ENCODE data around the gene CD83. TPM values are rescaled to one million over a fixed set of nuclear protein-coding genes. Genes with fewer than 3 reads are reported as not detected.

The CD83 gene
- total RNA-seq, 2 experiments from 2014 or later, result 15.0 to 26.2 TPM

- TF ChIP-seq, protein P1, sequence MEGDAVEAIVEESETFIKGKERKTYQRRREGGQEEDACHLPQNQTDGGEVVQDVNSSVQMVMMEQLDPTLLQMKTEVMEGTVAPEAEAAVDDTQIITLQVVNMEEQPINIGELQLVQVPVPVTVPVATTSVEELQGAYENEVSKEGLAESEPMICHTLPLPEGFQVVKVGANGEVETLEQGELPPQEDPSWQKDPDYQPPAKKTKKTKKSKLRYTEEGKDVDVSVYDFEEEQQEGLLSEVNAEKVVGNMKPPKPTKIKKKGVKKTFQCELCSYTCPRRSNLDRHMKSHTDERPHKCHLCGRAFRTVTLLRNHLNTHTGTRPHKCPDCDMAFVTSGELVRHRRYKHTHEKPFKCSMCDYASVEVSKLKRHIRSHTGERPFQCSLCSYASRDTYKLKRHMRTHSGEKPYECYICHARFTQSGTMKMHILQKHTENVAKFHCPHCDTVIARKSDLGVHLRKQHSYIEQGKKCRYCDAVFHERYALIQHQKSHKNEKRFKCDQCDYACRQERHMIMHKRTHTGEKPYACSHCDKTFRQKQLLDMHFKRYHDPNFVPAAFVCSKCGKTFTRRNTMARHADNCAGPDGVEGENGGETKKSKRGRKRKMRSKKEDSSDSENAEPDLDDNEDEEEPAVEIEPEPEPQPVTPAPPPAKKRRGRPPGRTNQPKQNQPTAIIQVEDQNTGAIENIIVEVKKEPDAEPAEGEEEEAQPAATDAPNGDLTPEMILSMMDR (conservative IDR thresholded peaks at IDR 0.05; ENCODE audit: low read length), result no peak
- TF ChIP-seq EZH2phosphoT487 (IDR thresholded peaks at IDR 0.05; ENCODE audit: borderline replicate concordance, low read depth, low read length), result no peak
- Histone ChIP-seq H4K20me1 (ENCODE audit: insufficient read depth, low read length) (no peaks in the 10 kb centered on the region), H3K9me2 (ENCODE audit: insufficient read depth, low read length) (no peaks in the 10 kb centered on the region), H3K9me3 (ENCODE audit: low read length) (no peaks in the 10 kb centered on the region; the same call in 1 of the 2 replicates), H3K4me1 (ENCODE audit: insufficient read depth, low read length, poor library complexity, severe bottlenecking) (peaks cover 61% of the 10 kb centered on the region), H3K36me3 (ENCODE audit: insufficient read depth, low read length) (no peaks in the 10 kb centered on the region; the same call in 1 of the 2 replicates), H3K27ac (ENCODE audit: low read depth, low read length, poor library complexity, severe bottlenecking) (no peak overlapping the region), H3K79me2 (ENCODE audit: insufficient read depth, low read depth, low read length) (no peaks in the 10 kb centered on the region), H3K4me2 (ENCODE audit: low read length) (peak overlapping the region; percentile 68), H3K4me3 (ENCODE audit: low read depth, low read length, poor library complexity, severe bottlenecking) (no peak overlapping the region), H2AFZ (ENCODE audit: low read length) (no peak overlapping the region)
- ChIA-PET CTCF (ENCODE audit: unreplicated experiment) (no interaction called here), POLR2A (no interaction called here)
- no TSS peak for BruUV-seq (replicated peaks)
- no peak for DNase-seq (ENCODE audit: low spot score)
- intact Hi-C loops (cut with micrococcal nuclease; ENCODE audit: unreplicated experiment), result no loop called here
Observed at GRCh38 chr6:14091339-14091978, 26.1 kb upstream of the CD83 start.

DNA sequence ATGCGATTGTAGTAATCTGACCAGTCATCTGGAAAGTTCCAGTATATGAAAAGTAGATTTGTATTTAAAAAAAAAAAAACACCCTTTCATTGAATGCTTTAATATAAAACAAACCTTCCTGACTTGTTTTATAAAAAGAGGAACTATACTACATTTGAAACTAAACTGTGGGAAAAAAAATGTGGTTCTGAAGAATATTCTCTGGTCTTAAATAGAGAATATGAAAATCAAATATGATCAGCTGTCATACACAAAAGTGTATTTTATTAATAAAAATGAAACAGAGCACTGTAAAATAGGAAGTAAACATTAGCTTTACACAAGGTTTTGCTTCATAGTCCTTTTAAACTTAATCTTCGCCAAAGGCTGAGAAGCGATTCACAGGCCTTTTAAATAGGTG is 25.3 kb upstream of the CD83 start:
- Histone ChIP-seq H3K4me1 (ENCODE audit: insufficient read depth, low read length, poor library complexity, severe bottlenecking) (peaks cover 69% of the 10 kb centered on the region), H3K27ac (ENCODE audit: low read depth, low read length, poor library complexity, severe bottlenecking) (no peak overlapping the region), H3K4me3 (ENCODE audit: low read depth, low read length, poor library complexity, severe bottlenecking) (no peak overlapping the region), H3K36me3 (ENCODE audit: insufficient read depth, low read length) (no peaks in the 10 kb centered on the region; the same call in 1 of the 2 replicates), H3K4me2 (ENCODE audit: low read length) (peak overlapping the region; percentile 68), H2AFZ (ENCODE audit: low read length) (no peak overlapping the region), H4K20me1 (ENCODE audit: insufficient read depth, low read length) (no peaks in the 10 kb centered on the region), H3K9me2 (ENCODE audit: insufficient read depth, low read length) (no peaks in the 10 kb centered on the region), H3K79me2 (ENCODE audit: insufficient read depth, low read depth, low read length) (no peaks in the 10 kb centered on the region), H3K9me3 (ENCODE audit: low read length) (no peaks in the 10 kb centered on the region; the same call in 1 of the 2 replicates)
- no TSS peak for BruUV-seq (replicated peaks)
- no peak for TF ChIP-seq EZH2phosphoT487 (IDR thresholded peaks at IDR 0.05; ENCODE audit: borderline replicate concordance, low read depth, low read length)
- TF ChIP-seq, protein P1 (conservative IDR thresholded peaks at IDR 0.05; ENCODE audit: low read length), result no peak
- intact Hi-C loops (cut with micrococcal nuclease; ENCODE audit: unreplicated experiment), result no loop called here
- CTCF ChIA-PET (ENCODE audit: unreplicated experiment), result no interaction called here
- peak; percentile 33 for DNase-seq (ENCODE audit: low spot score)
- POLR2A ChIA-PET, result interaction anchor here (0.7 kb wide), 1 partner anchor 906 kb away, joined by 3 read pairs; no protein-coding TSS in a partner anchor

Data from OCI-LY7 (cell line).